KMS-11 (cell line): ENCODE results near the gene FCSK.
"Not testable (repeated sequence)": the region's sequence is repeated elsewhere in the genome, so short reads cannot be mapped to it uniquely, and the experiment has no call there.

Experiments
- H2AFZ ChIP-seq: fragments of 200-600 bp; sonication (generic); 2 replicates; pipeline ENCODE4 v1.6.1; 2016; ENCODE audit warnings: antibody characterized with exemption, mixed run types, low read depth
- H3K27ac ChIP-seq: fragments of 200-600 bp; sonication (generic); 2 replicates; pipeline ENCODE4 v1.6.1; 2016; ENCODE audit warnings: mild to moderate bottlenecking, mixed run types
- H3K27me3 ChIP-seq: fragments of 200-600 bp; sonication (generic); 2 replicates; pipeline ENCODE4 v1.6.1; 2017; ENCODE audit warnings: mild to moderate bottlenecking, low read depth, mixed run types, moderate library complexity; ENCODE audit not compliant: insufficient read depth
- H3K36me3 ChIP-seq: fragments of 200-600 bp; sonication (generic); 2 replicates; pipeline ENCODE4 v1.6.1; 2017; ENCODE audit warnings: mild to moderate bottlenecking, mixed run types; ENCODE audit not compliant: insufficient read depth
- H3K4me1 ChIP-seq: fragments of 200-600 bp; sonication (generic); 2 replicates; pipeline ENCODE4 v1.6.1; 2016; ENCODE audit warnings: mild to moderate bottlenecking, low read depth, mixed run types; ENCODE audit not compliant: poor library complexity, severe bottlenecking
- H3K4me2 ChIP-seq: fragments of 200-600 bp; sonication (generic); 2 replicates; pipeline ENCODE4 v1.7.0; 2016; ENCODE audit warnings: mild to moderate bottlenecking, mixed run types
- H3K4me3 ChIP-seq: fragments of 200-600 bp; sonication (generic); IDR thresholded peaks from 2 replicates; pipeline ENCODE4 v1.6.1; 2017; ENCODE audit warnings: low read depth, low read length, mixed read lengths; ENCODE audit not compliant: insufficient read depth
- H3K79me2 ChIP-seq: fragments of 200-600 bp; sonication (generic); 2 replicates; pipeline ENCODE4 v1.6.1; 2016; ENCODE audit warnings: low read depth, mixed run types; ENCODE audit not compliant: insufficient read depth
- H3K9ac ChIP-seq: fragments of 200-600 bp; sonication (generic); 2 replicates; pipeline ENCODE4 v1.6.1; 2016; ENCODE audit warnings: mild to moderate bottlenecking, mixed run types
- H4K20me1 ChIP-seq: fragments of 200-600 bp; sonication (generic); 2 replicates; pipeline ENCODE4 v1.6.1; 2016; ENCODE audit warnings: mild to moderate bottlenecking, mixed run types; ENCODE audit not compliant: insufficient read depth
- CTCF ChIP-seq: fragments of 200-600 bp; sonication (generic); conservative IDR thresholded peaks from 2 replicates; pipeline ENCODE4 v1.6.1; 2017; ENCODE audit warnings: low read depth, mild to moderate bottlenecking, antibody characterized with exemption, low read length, moderate library complexity, mixed read lengths

The FCSK gene

GRCh38 chr16:70520612-70521297 lies 66.4 kb downstream of the FCSK start:
- Histone ChIP-seq H3K4me1 (peaks cover 38% of the 10 kb centered on the region), H3K4me3 (no peak overlapping the region), H3K36me3 (peaks cover 9% of the 10 kb centered on the region; the same call in 1 of the 2 replicates), H3K27ac (no peak overlapping the region), H3K27me3 (no peaks in the 10 kb centered on the region), H3K9ac (no peak overlapping the region), H3K4me2 (no peak overlapping the region), H2AFZ (no peak overlapping the region), H3K79me2 (peaks cover 48% of the 10 kb centered on the region), H4K20me1 (no peaks in the 10 kb centered on the region)
- no peak for TF ChIP-seq CTCF

- Histone ChIP-seq H3K9ac (peak overlapping the region; percentile 98), H3K27ac (peak overlapping the region; percentile 95), H2AFZ (peak overlapping the region; percentile 79; the same call in 1 of the 2 replicates), H3K4me3 (no peak overlapping the region), H4K20me1 (peaks cover 12% of the 10 kb centered on the region), H3K36me3 (peaks cover 11% of the 10 kb centered on the region; the same call in 1 of the 2 replicates), H3K4me2 (peak overlapping the region; percentile 92), H3K4me1 (peaks cover 51% of the 10 kb centered on the region), H3K27me3 (no peaks in the 10 kb centered on the region), H3K79me2 (peaks cover 65% of the 10 kb centered on the region)
- no peak for TF ChIP-seq CTCF
These were observed 68.1 kb downstream of the FCSK start for GRCh38 chr16:70522216-70523075.

- peak within 1 kb of the TSS; percentile 95 for H3K27ac ChIP-seq
- H3K4me3 ChIP-seq = peak within 1 kb of the TSS; percentile 45
- peak within 1 kb of the TSS; percentile 92 for H3K4me2 ChIP-seq
- peaks cover 11% of the 10 kb centered on the region; the same call in 1 of the 2 replicates for H3K36me3 ChIP-seq
- peaks cover 72% of the 10 kb centered on the region for H3K79me2 ChIP-seq
- H3K4me1 ChIP-seq = peaks cover 58% of the 10 kb centered on the region
- H4K20me1 ChIP-seq = peaks cover 20% of the 10 kb centered on the region
- H3K9ac ChIP-seq = peak within 1 kb of the TSS; percentile 98
- no peaks in the 10 kb centered on the region for H3K27me3 ChIP-seq
- peak within 1 kb of the TSS; percentile 79 for H2AFZ ChIP-seq
- no peak for TF ChIP-seq CTCF
These were observed 68.8 kb downstream of the FCSK start, which contains the start of gene COG4 for GRCh38 chr16:70523076-70523742. TSS of gene COG4 (minus strand) at chr16:70523554. CDS start at chr16:70523543, 11 bp downstream.

- peak within 1 kb of the TSS; percentile 98 for H3K9ac ChIP-seq
- H3K4me1 ChIP-seq = peaks cover 63% of the 10 kb centered on the region
- H3K36me3 ChIP-seq = peaks cover 14% of the 10 kb centered on the region; the same call in 1 of the 2 replicates
- H3K27me3 ChIP-seq = no peaks in the 10 kb centered on the region
- peak within 1 kb of the TSS; percentile 92 for H3K4me2 ChIP-seq
- no peak for TF ChIP-seq CTCF
- H3K4me3 ChIP-seq = peak within 1 kb of the TSS; percentile 45
- H4K20me1 ChIP-seq = peaks cover 26% of the 10 kb centered on the region
- H3K79me2 ChIP-seq = peaks cover 79% of the 10 kb centered on the region
- peak within 1 kb of the TSS; percentile 95 for H3K27ac ChIP-seq
- peak within 1 kb of the TSS; percentile 79 for H2AFZ ChIP-seq
These were observed 69.5 kb downstream of the FCSK start, which contains the start of gene SF3B3 for GRCh38 chr16:70523743-70524398. TSS of gene SF3B3 (plus strand) at chr16:70523816. CDS start at chr16:70526657, 2,841 bp downstream.

- peaks cover 30% of the 10 kb centered on the region for H4K20me1 ChIP-seq
- peak overlapping the region; percentile 45 for H3K4me3 ChIP-seq
- H3K4me2 ChIP-seq = peak overlapping the region; percentile 92
- peak overlapping the region; percentile 95 for H3K27ac ChIP-seq
- H3K9ac ChIP-seq = peak overlapping the region; percentile 98
- peaks cover 84% of the 10 kb centered on the region for H3K79me2 ChIP-seq
- H3K27me3 ChIP-seq = not testable (repeated sequence)
- H2AFZ ChIP-seq = peak overlapping the region; percentile 79; the same call in 1 of the 2 replicates
- peaks cover 20% of the 10 kb centered on the region; the same call in 1 of the 2 replicates for H3K36me3 ChIP-seq
- peaks cover 66% of the 10 kb centered on the region for H3K4me1 ChIP-seq
These were observed 70.0 kb downstream of the FCSK start for GRCh38 chr16:70524399-70524825.
